HEK293 (cell line): ENCODE results near the gene ADM.

Experiments
- ATF2 ChIP-seq: fragments of 450-650 bp; formaldehyde crosslinking; IDR thresholded peaks from 2 replicates; pipeline ENCODE4 v1.5.1; 2016; ENCODE audit warnings: missing biosample characterization, missing genetic modification characterization, low read depth
- EGR2 ChIP-seq: fragments of 450-650 bp; formaldehyde crosslinking; IDR thresholded peaks from 2 replicates; pipeline ENCODE4 v1.5.1; 2016; ENCODE audit warnings: low read depth, missing biosample characterization, missing genetic modification characterization
- GLI4 ChIP-seq: fragments of 450-650 bp; formaldehyde crosslinking; IDR thresholded peaks from 2 replicates; pipeline ENCODE4 v1.5.1; 2016; ENCODE audit warnings: missing biosample characterization, missing genetic modification characterization
- GLIS2 ChIP-seq: fragments of 450-650 bp; formaldehyde crosslinking; IDR thresholded peaks from 2 replicates; pipeline ENCODE4 v1.5.1; 2016; ENCODE audit warnings: missing biosample characterization, missing genetic modification characterization
- SALL2 ChIP-seq: fragments of 450-650 bp; formaldehyde crosslinking; IDR thresholded peaks from 2 replicates; pipeline ENCODE4 v1.5.0; 2017; ENCODE audit warnings: missing biosample characterization, mild to moderate bottlenecking, missing genetic modification characterization, borderline replicate concordance
- SETDB1 ChIP-seq: IDR thresholded peaks from one replicate; pipeline ENCODE4 v1.6.1; 2017; ENCODE audit warnings: mild to moderate bottlenecking, low read length, moderate library complexity, mixed read lengths; ENCODE audit not compliant: insufficient read length
- WT1 ChIP-seq: fragments of 450-650 bp; formaldehyde crosslinking; IDR thresholded peaks from 2 replicates; pipeline ENCODE4 v1.5.1; 2016; ENCODE audit warnings: missing biosample characterization, missing genetic modification characterization
- ZBTB10 ChIP-seq: fragments of 450-650 bp; formaldehyde crosslinking; IDR thresholded peaks from 2 replicates; pipeline ENCODE4 v1.5.1; 2016; ENCODE audit warnings: missing biosample characterization, missing genetic modification characterization
- ZFHX2 ChIP-seq: fragments of 450-650 bp; formaldehyde crosslinking; conservative IDR thresholded peaks from 2 replicates; pipeline ENCODE4 v1.5.1; 2016; ENCODE audit warnings: missing biosample characterization, missing genetic modification characterization
- ZIC2 ChIP-seq: fragments of 450-650 bp; formaldehyde crosslinking; IDR thresholded peaks from 2 replicates; pipeline ENCODE4 v1.5.1; 2016; ENCODE audit warnings: missing biosample characterization, missing genetic modification characterization
- ZNF391 ChIP-seq: fragments of 450-650 bp; formaldehyde crosslinking; IDR thresholded peaks from 2 replicates; pipeline ENCODE4 v1.5.1; 2016; ENCODE audit warnings: low read depth, missing biosample characterization, missing genetic modification characterization, borderline replicate concordance
- ZNF398 ChIP-seq: fragments of 450-650 bp; formaldehyde crosslinking; IDR thresholded peaks from 2 replicates; pipeline ENCODE4 v1.5.1; 2017; ENCODE audit warnings: missing biosample characterization, missing genetic modification characterization
- ZNF404 ChIP-seq: fragments of 450-650 bp; formaldehyde crosslinking; IDR thresholded peaks from 2 replicates; pipeline ENCODE4 v1.5.1; 2017; ENCODE audit warnings: missing biosample characterization, missing genetic modification characterization
- ZNF416 ChIP-seq: fragments of 450-650 bp; formaldehyde crosslinking; IDR thresholded peaks from 2 replicates; pipeline ENCODE4 v1.5.1; 2016; ENCODE audit warnings: missing biosample characterization, missing genetic modification characterization
- ZNF645 ChIP-seq: fragments of 450-650 bp; formaldehyde crosslinking; IDR thresholded peaks from 2 replicates; pipeline ENCODE4; 2016; ENCODE audit warnings: missing biosample characterization, missing genetic modification characterization
- ZNF670 ChIP-seq: fragments of 450-650 bp; formaldehyde crosslinking; IDR thresholded peaks from 2 replicates; pipeline ENCODE4 v1.5.1; 2016; ENCODE audit warnings: missing biosample characterization, missing genetic modification characterization, low read depth
- ZSCAN16 ChIP-seq: fragments of 450-650 bp; formaldehyde crosslinking; IDR thresholded peaks from 2 replicates; pipeline ENCODE4 v1.5.1; 2016; ENCODE audit warnings: missing biosample characterization, missing genetic modification characterization
- ZSCAN23 ChIP-seq: fragments of 450-650 bp; formaldehyde crosslinking; IDR thresholded peaks from 2 replicates; pipeline ENCODE4 v1.5.1; 2016; ENCODE audit warnings: missing biosample characterization, missing genetic modification characterization
- TF ChIP-seq, protein P1 (sequence below): fragments of 450-650 bp; formaldehyde crosslinking; IDR thresholded peaks from 2 replicates; pipeline ENCODE4 v1.5.1; 2017; ENCODE audit warnings: missing biosample characterization, missing genetic modification characterization
- TF ChIP-seq, protein P2 (sequence below): fragments of 450-650 bp; formaldehyde crosslinking; IDR thresholded peaks from 2 replicates; pipeline ENCODE4 v1.5.1; 2017; ENCODE audit warnings: missing biosample characterization, missing genetic modification characterization
- TF ChIP-seq, protein P3 (sequence below): fragments of 450-650 bp; formaldehyde crosslinking; IDR thresholded peaks from 2 replicates; pipeline ENCODE4 v1.5.1; 2016; ENCODE audit warnings: missing biosample characterization, missing genetic modification characterization
- TF ChIP-seq, protein P4 (sequence below): fragments of 450-650 bp; formaldehyde crosslinking; IDR thresholded peaks from 2 replicates; pipeline ENCODE4 v1.5.1; 2016; ENCODE audit warnings: missing biosample characterization, missing genetic modification characterization
- TF ChIP-seq, protein P5 (sequence below): fragments of 450-650 bp; formaldehyde crosslinking; IDR thresholded peaks from 2 replicates; pipeline ENCODE4 v1.5.1; 2017; ENCODE audit warnings: missing biosample characterization, missing genetic modification characterization

The ADM gene

DNA sequence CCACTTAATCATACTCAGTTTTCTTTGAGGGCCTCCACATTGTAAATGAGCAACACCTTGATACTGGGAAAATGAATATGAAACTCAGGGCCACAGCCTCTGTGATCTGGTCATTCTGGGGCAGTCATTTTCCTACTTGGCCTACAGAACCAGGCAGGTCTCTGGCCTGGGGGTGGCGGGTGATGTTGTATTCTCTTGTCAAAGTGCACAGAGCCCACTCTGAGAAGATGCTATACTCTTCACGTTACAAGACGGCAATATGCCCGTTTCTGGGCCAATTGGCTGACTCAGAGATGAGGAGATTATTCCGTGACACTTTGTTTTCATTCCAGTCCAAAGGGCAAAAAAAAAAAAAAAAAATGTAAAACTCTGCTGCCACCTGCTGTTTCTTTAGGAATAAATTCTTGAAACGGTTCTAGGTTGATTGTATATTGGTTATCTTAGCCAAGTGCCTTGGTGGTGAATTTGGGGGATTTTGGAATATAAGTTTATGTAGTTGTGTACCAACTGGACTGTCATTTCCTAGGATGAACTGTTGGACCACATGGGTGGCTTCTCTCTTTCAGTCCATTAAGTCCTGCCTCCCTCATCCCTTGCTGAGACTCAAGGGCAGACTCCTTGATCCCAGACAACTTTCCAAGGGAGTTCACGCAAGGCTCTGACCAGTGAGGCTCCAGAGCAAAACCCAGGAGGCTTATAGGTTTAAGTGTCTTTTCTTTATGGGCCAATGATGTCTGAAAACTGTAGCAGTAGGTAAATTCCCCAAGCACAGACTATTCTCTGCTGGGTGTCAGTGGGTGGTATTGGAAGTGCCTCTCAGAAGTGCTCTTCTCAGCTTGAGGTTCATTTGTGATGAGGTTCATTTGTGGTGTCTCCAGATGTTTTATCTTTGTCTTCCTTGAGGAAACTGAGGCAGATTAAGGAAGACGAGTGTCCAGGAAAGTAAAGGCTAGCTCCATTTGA lies 18.2 kb downstream of the ADM start (continued):
- TF ChIP-seq ZNF670 (tag by site-specific recombination) (no peak), GLIS2 (no peak), SETDB1 (no peak), ZNF404 (tag by site-specific recombination) (no peak), EGR2 (no peak), ZNF416 (tag by site-specific recombination) (no peak), GLI4 (tag by site-specific recombination) (no peak), ZSCAN16 (tag by site-specific recombination) (no peak), ZNF391 (tag by site-specific recombination) (no peak), WT1 (tag by site-specific recombination) (no peak), ZNF645 (tag by site-specific recombination) (no peak), ZFHX2 (no peak), ZSCAN23 (no peak), SALL2 (tag by site-specific recombination) (no peak), ZNF398 (tag by site-specific recombination) (no peak), ZIC2 (tag by site-specific recombination) (0 out of 2 replicates have a peak, but pooled peaks have one; percentile 19), ZBTB10 (no peak), ATF2 (no peak)
- TF ChIP-seq, protein P1, sequence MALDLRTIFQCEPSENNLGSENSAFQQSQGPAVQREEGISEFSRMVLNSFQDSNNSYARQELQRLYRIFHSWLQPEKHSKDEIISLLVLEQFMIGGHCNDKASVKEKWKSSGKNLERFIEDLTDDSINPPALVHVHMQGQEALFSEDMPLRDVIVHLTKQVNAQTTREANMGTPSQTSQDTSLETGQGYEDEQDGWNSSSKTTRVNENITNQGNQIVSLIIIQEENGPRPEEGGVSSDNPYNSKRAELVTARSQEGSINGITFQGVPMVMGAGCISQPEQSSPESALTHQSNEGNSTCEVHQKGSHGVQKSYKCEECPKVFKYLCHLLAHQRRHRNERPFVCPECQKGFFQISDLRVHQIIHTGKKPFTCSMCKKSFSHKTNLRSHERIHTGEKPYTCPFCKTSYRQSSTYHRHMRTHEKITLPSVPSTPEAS (tag by site-specific recombination): no peak
- TF ChIP-seq, protein P2, sequence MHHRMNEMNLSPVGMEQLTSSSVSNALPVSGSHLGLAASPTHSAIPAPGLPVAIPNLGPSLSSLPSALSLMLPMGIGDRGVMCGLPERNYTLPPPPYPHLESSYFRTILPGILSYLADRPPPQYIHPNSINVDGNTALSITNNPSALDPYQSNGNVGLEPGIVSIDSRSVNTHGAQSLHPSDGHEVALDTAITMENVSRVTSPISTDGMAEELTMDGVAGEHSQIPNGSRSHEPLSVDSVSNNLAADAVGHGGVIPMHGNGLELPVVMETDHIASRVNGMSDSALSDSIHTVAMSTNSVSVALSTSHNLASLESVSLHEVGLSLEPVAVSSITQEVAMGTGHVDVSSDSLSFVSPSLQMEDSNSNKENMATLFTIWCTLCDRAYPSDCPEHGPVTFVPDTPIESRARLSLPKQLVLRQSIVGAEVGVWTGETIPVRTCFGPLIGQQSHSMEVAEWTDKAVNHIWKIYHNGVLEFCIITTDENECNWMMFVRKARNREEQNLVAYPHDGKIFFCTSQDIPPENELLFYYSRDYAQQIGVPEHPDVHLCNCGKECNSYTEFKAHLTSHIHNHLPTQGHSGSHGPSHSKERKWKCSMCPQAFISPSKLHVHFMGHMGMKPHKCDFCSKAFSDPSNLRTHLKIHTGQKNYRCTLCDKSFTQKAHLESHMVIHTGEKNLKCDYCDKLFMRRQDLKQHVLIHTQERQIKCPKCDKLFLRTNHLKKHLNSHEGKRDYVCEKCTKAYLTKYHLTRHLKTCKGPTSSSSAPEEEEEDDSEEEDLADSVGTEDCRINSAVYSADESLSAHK: 0 out of 2 replicates have a peak, but pooled peaks have one; percentile 14
- TF ChIP-seq, protein P3, sequence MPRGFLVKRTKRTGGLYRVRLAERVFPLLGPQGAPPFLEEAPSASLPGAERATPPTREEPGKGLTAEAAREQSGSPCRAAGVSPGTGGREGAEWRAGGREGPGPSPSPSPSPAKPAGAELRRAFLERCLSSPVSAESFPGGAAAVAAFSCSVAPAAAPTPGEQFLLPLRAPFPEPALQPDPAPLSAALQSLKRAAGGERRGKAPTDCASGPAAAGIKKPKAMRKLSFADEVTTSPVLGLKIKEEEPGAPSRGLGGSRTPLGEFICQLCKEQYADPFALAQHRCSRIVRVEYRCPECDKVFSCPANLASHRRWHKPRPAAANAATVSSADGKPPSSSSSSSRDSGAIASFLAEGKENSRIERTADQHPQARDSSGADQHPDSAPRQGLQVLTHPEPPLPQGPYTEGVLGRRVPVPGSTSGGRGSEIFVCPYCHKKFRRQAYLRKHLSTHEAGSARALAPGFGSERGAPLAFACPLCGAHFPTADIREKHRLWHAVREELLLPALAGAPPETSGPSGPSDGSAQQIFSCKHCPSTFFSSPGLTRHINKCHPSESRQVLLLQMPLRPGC (tag by site-specific recombination): no peak
- TF ChIP-seq, protein P4, sequence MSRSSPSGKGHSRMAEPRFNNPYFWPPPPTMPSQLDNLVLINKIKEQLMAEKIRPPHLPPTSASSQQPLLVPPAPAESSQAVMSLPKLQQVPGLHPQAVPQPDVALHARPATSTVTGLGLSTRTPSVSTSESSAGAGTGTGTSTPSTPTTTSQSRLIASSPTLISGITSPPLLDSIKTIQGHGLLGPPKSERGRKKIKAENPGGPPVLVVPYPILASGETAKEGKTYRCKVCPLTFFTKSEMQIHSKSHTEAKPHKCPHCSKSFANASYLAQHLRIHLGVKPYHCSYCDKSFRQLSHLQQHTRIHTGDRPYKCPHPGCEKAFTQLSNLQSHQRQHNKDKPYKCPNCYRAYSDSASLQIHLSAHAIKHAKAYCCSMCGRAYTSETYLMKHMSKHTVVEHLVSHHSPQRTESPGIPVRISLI (tag by site-specific recombination): peak; percentile 70
- TF ChIP-seq, protein P5, sequence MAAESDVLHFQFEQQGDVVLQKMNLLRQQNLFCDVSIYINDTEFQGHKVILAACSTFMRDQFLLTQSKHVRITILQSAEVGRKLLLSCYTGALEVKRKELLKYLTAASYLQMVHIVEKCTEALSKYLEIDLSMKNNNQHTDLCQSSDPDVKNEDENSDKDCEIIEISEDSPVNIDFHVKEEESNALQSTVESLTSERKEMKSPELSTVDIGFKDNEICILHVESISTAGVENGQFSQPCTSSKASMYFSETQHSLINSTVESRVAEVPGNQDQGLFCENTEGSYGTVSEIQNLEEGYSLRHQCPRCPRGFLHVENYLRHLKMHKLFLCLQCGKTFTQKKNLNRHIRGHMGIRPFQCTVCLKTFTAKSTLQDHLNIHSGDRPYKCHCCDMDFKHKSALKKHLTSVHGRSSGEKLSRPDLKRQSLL (tag by site-specific recombination): no peak
